K562 (cell line): Measurements from ENCODE around the gene SCYL1. TPM values are rescaled to one million over a fixed set of nuclear protein-coding genes. Genes with fewer than 3 reads are reported as not detected.

ENCODE experiments used
- ELK1 ChIP-seq: sonication (generic); formaldehyde crosslinking; IDR thresholded peaks from 2 replicates; pipeline ENCODE4 v1.8.1; 2022; ENCODE audit warnings: missing genetic modification reagents
- ETV5 ChIP-seq: sonication (generic); formaldehyde crosslinking; IDR thresholded peaks from 2 replicates; pipeline ENCODE4 v1.4.0; 2020; ENCODE audit warnings: low read depth, mild to moderate bottlenecking, missing genetic modification reagents
- FOXP4 ChIP-seq: sonication (generic); formaldehyde crosslinking; IDR thresholded peaks from 2 replicates; pipeline ENCODE4 v1.8.0; 2022; ENCODE audit warnings: mild to moderate bottlenecking, missing genetic modification reagents, borderline replicate concordance
- GATA2 ChIP-seq: sonication (generic); formaldehyde crosslinking; IDR thresholded peaks from 2 replicates; pipeline ENCODE4 v1.4.0; 2020; ENCODE audit warnings: mild to moderate bottlenecking, missing genetic modification reagents
- MYC ChIP-seq, 2 experiments: fragments of 250-450 bp in 1 of 2; sonication (Bioruptor Pico) in 1 of 2; IDR thresholded peaks; 2 replicates each; pipeline versions ENCODE4 v1.5.1 to v1.6.1; 2012 to 2021; ENCODE audit warnings: low read depth in 2 of 2, borderline replicate concordance in 1 of 2, improper control_type of control experiment in 1 of 2, low read length in 1 of 2, mild to moderate bottlenecking in 1 of 2, moderate library complexity in 1 of 2
- NFXL1 ChIP-seq: fragments of 450-650 bp; formaldehyde crosslinking; IDR thresholded peaks from 2 replicates; pipeline ENCODE4 v1.4.0; 2021; ENCODE audit warnings: mild to moderate bottlenecking
- PBX2 ChIP-seq, 2 experiments: IDR thresholded peaks in 1 of 2; conservative IDR thresholded peaks in 1 of 2; 2 replicates each; pipeline ENCODE4 v1.6.1; 2016; ENCODE audit warnings: low read depth in 2 of 2, mild to moderate bottlenecking in 1 of 2, missing compliant biosample characterization in 1 of 2, missing genetic modification characterization in 1 of 2, moderate library complexity in 1 of 2
- POLR2G ChIP-seq: fragments of 200-400 bp; formaldehyde crosslinking; IDR thresholded peaks from 2 replicates; pipeline ENCODE4 v1.6.1; 2017; ENCODE audit warnings: low read depth, mild to moderate bottlenecking, antibody characterized with exemption, low read length, moderate library complexity
- RFX7 ChIP-seq: fragments of 250-450 bp; sonication (Bioruptor Pico); IDR thresholded peaks from 2 replicates; pipeline ENCODE4 v1.5.1; 2021; ENCODE audit warnings: mild to moderate bottlenecking
- THRB ChIP-seq: fragments of 450-650 bp; formaldehyde crosslinking; conservative IDR thresholded peaks from 2 replicates; pipeline ENCODE4 v1.4.0; 2022; ENCODE audit warnings: mild to moderate bottlenecking, missing genetic modification characterization
- XRCC5 ChIP-seq: fragments of 200-400 bp; formaldehyde crosslinking; IDR thresholded peaks from 2 replicates; pipeline ENCODE4 v1.6.1; 2017; ENCODE audit warnings: low read depth, mild to moderate bottlenecking, low read length
- ZNF316 ChIP-seq: fragments of 450-650 bp; IDR thresholded peaks from 2 replicates; pipeline ENCODE4 v1.6.1; 2016
- ZNF583 ChIP-seq: fragments of 250-450 bp; sonication (Bioruptor Pico); IDR thresholded peaks from 2 replicates; pipeline ENCODE4 v1.4.0; 2020
- ZNF639 ChIP-seq, 2 experiments: fragments of 200-800 bp in 1 of 2; sonication (Bioruptor generic) in 1 of 2; sonication (generic) in 1 of 2; formaldehyde crosslinking in 1 of 2; IDR thresholded peaks in 1 of 2; conservative IDR thresholded peaks in 1 of 2; 2 replicates each; pipeline versions ENCODE4 v1.5.0 to v1.6.1; 2016 to 2020; ENCODE audit warnings: missing compliant biosample characterization in 1 of 2, missing genetic modification characterization in 1 of 2, missing genetic modification reagents in 1 of 2
- ZNF830 ChIP-seq: fragments of 250-450 bp; sonication (Bioruptor Pico); IDR thresholded peaks from 2 replicates; pipeline ENCODE4 v1.5.0; 2021; ENCODE audit warnings: mild to moderate bottlenecking
- ZSCAN29 ChIP-seq: fragments of 450-650 bp; IDR thresholded peaks from 2 replicates; pipeline ENCODE4 v1.6.1; 2017
- polyA plus RNA-seq, 8 experiments: library from polyadenylated mRNA; depleted of rRNA in 4 of 8; stranded (reverse) in 5 of 8; unstranded in 3 of 8; fragments of >200 nt; fragmentation: Nextera tagmentation in 2 of 8; fragmentation: Illumina TruSeq in 1 of 8; extraction: Ambion mirVana in 2 of 8; extraction: Trizol in 1 of 8; gene quantifications; 2 replicates each; pipeline versions ENCODE4 v1.2.1 to v1.2.3, GENCODE V29; 2011 to 2014; ENCODE audit warnings: inconsistent platforms in 1 of 8, missing spikeins in 1 of 8
- total RNA-seq, 7 experiments: library from RNA; depleted of rRNA in 6 of 7; stranded (reverse); fragments of >200 nt in 6 of 7; fragmentation: Illumina TruSeq in 2 of 7; extraction: Trizol in 2 of 7; gene quantifications; 2 replicates each; pipeline versions ENCODE4 v1.2.1 to v1.2.3, GENCODE V29; 2011 to 2021; ENCODE audit warnings: low replicate concordance in 1 of 7

The SCYL1 gene
- total and polyA plus RNA-seq, 9 of the 15 experiments (the other 6 are each of a cell fraction or from before 2014, with no cell fraction given) = 1.9 to 145 (median 57.6) TPM

- TF ChIP-seq ELK1 (CRISPR knock-in tag) = no peak
- TF ChIP-seq ZNF583 (CRISPR knock-in tag) = no peak; the same call in 1 of the 2 replicates
- peak; percentile 81; the same call in 1 of the 2 replicates for TF ChIP-seq POLR2G
- peak; percentile 39; the same call in 1 of the 2 replicates for TF ChIP-seq GATA2 (CRISPR knock-in tag)
- TF ChIP-seq ZSCAN29 = no peak; the same call in 1 of the 2 replicates
- peak; percentile 97 for TF ChIP-seq RFX7
- TF ChIP-seq THRB (CRISPR knock-in tag) = peak; percentile 99
- TF ChIP-seq ETV5 = peak; percentile 94
- TF ChIP-seq NFXL1 (CRISPR knock-in tag) = peak; percentile 99
- TF ChIP-seq ZNF639 (CRISPR knock-in tag; conservative IDR thresholded peaks at IDR 0.05 in 1 of 2, IDR thresholded peaks at IDR 0.05 in 1 of 2) = no peak
- peak; percentile 99 for TF ChIP-seq ZNF830 (CRISPR knock-in tag)
- TF ChIP-seq ZNF316 = no peak
- TF ChIP-seq PBX2 (CRISPR knock-in tag; IDR thresholded peaks at IDR 0.05; ENCODE audit: low read depth) = no peak
- TF ChIP-seq PBX2 (tag; conservative IDR thresholded peaks at IDR 0.05; ENCODE audit: low read depth) = peak; percentile 39
- TF ChIP-seq FOXP4 (CRISPR knock-in tag) = no peak
- TF ChIP-seq XRCC5 = peak; percentile 96
- TF ChIP-seq MYC (IDR thresholded peaks at IDR 0.05; ENCODE audit: low read depth, low read length) = peak; percentile 87
- peak; percentile 99 for TF ChIP-seq MYC (CRISPR knock-in tag; IDR thresholded peaks at IDR 0.05; ENCODE audit: borderline replicate concordance, low read depth)
Measured at GRCh38 chr11:65498977-65499712, 25.7 kb upstream of the SCYL1 start, which contains the start of gene MALAT1 (continued).
